Stimulated activated CD4-positive, alpha-beta T cell treated with anti-CD3 and anti-CD28 coated beads, TNF-alpha, amount 100 ng/mL, for 24 hours (primary cell): Measurements from ENCODE around the gene THBD.

Experiments
- DNase-seq, 3 experiments: peaks; one replicate each; pipeline ENCODE4 v3.0.0-alpha.2; 2020; ENCODE audit warnings: low read depth in 3 of 3

THBD gene, protein sequence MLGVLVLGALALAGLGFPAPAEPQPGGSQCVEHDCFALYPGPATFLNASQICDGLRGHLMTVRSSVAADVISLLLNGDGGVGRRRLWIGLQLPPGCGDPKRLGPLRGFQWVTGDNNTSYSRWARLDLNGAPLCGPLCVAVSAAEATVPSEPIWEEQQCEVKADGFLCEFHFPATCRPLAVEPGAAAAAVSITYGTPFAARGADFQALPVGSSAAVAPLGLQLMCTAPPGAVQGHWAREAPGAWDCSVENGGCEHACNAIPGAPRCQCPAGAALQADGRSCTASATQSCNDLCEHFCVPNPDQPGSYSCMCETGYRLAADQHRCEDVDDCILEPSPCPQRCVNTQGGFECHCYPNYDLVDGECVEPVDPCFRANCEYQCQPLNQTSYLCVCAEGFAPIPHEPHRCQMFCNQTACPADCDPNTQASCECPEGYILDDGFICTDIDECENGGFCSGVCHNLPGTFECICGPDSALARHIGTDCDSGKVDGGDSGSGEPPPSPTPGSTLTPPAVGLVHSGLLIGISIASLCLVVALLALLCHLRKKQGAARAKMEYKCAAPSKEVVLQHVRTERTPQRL

DNA sequence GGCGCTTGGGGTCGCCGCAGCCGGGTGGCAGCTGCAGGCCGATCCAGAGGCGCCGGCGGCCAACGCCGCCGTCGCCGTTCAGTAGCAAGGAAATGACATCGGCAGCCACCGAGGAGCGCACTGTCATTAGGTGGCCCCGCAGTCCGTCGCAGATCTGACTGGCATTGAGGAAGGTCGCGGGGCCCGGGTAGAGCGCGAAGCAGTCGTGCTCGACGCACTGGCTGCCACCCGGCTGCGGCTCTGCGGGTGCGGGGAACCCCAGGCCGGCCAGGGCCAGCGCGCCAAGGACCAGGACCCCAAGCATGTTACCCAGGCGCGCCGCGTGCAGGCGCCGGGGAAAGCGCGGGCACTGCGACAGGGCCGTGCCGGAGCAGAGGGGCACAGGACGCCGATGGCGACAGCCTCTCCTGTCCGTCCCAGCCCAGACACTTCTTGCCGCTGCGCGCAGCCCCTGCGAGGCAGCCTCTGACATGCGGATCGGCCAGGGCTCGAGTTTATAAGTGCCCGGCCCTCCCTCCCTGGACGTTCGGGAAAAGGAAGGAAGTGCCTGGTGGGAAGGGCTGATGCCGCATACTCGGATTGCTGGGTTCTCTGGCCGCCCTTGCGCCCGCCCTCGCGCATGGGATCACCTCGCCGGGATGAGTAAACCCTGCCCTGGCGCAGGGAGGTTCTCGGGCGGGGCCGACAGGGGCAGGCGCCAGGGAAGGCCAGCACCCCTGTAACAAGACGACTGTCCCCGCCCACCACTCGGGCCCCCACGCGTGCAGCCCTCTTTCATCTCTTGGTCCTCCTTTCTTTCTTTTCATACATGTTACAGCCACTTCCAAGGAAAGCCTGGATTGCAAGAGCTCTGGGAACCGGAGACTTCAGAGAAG, at the start of gene THBD:
TSS of gene THBD (minus strand) at position 472 of the 875 bp plus-strand sequence. CDS start at position 304, 168 bp downstream.
- no peak for DNase-seq

DNA sequence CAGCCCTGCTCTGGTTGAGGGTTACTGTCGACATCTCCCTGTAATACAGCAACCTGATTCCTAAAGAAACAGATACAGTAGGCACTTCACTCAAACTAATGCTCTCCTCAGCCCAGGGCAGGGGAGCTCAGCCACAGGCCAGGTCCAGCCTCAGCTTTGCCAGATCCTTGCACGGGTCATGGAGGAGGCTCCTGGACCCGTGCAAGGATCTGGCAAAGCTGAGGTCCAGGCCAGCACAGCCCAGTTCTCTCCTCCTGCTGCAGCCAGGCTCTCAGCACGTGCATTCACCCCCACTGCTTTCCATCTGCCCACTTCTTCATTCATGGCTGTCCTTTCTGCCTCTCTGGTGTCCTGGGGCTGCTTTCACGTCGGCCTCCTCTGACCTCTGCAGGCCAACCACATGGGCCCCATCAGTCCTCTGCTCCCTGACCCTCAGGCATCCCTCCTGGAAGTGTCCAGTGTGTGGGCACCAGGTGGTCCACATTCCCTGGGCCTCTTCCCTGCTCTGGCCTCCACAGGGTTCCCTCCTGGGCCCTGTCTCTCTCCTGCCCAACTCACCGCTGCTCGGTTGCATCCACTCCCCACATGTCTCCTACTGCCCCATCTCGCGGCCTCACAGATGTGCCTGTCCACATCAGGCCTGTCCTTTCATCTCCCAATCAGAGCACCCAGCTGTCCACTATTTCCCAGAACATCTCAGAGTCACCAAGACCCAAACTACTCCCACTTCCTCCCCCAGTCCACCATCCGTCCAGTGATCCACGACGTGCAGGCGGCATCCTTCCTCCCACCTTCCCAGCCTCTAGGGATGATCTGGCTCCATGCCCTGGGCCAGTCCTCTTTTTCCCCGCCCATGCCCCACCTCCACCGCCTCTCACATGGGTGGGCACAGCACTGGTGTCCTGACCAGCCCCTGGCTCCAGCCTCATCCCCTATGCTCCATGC, 48.4 kb upstream of the THBD start:
- no peak for DNase-seq

DNA sequence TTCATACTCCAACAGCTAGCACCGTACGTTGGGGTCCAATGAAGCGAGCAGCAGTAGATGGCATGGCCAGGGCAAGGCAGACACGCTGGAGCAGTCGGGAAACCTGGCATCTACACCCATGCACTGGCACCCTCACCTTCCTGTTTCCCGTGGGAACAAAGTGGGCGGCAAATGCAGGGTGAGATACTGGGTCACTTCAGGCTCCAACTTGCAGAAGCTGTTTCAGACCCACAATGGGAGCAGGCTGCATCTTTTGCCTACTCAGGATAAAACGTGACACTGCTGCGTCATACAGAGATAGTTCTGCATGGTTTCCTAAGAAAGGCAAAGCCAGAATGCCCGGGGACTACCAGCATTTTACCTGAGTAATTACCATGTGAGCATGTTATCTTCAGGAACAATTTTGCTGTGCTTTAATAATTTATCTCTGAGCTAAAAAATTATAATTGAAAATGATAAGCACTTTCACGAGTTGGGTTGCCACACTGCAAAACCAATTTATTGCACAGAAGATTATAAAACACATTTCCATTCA, 47.6 kb upstream of the THBD start:
- DNase-seq: no peak

DNA sequence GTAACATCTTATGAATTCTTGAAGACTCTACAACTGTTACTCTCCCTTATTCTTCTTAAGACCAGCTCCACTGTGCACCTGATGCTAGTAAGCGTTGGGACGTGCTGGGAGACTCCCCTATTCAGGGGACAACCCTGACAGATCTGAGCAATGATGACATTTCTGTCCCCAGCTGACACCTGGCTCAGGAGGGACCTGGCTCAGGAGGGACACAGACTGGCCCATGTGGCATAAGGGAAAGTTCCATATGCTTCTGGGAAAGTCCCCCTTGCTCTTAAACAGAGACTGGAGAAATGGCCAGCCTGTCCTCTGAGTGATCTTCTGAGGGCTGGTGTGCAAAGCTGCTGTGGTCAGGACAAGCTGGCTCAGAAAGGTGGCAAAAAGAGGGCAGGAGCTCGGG, 46.6 kb upstream of the THBD start:
- no peak for DNase-seq

DNA sequence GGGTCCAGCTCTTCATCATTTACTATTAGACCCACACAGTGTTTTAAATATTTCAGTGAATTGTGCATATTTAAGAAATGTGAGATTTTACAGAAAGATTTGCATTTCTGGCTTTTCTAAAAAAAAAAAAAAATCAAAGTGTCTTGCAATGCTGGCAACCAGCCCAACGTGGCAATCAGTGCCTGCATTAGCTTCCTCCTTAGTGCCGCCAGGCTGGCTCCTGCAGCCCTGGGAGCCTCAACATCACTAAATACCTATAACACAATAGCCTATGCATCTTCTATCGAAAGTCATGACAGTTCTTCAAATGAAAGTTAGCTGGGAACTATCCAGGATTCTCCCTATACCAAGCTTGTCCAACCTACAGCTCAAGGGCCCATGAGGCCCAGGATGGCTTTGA, 46.0 kb upstream of the THBD start:
- DNase-seq: no peak

DNA sequence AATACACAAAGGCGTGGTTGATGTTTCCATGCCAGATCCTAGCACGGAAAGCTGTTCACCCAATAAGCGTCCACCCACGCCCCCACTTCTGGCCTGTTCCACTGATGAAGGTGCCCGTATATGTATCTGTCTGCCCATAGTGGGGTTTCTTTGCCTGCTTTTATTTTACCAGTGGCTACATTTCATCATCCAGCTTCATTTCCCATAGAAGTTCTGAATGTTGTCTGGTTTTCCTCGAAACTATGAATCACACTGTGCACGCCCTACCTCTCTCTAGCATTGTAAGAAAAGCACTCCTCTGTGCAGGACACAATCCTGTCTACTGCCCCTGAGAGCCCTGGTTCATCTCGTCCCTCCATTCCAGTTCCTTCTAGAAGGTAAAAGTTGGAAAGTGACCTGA, 45.5 kb upstream of the THBD start:
- no peak for DNase-seq

DNA sequence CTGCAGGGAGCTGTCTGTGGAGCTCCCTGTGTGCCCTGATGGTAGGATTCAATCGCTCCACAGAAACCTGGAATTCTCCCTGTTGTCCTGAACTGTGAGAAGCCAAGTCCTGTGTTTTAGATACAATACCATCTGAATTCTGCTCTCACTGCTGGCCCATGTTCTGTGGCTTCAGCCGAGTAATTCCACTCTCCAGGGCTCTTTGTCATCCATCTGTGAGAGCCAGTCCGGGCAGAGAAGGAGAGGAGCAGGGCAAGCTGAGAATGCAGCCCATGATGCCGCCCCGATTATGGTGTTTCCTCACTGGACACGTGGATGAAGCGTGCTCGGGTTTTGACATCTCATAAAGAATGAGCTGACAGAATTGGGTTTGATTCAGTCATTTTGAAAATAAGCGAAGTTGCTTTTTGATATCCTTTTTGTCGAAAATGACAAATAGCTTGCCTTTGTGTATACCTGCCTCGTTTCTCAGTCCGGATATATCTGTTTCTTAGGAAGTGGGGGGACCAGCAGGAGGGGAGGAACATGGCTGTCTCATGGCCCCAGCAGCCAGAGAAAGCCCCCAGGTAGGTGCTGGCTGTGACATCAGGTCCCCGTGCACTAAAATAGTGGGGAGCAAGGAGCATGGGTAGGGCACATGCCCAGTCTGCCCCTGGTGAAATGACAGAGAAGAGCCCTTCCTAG, 44.9 kb upstream of the THBD start:
- no peak for DNase-seq

DNA sequence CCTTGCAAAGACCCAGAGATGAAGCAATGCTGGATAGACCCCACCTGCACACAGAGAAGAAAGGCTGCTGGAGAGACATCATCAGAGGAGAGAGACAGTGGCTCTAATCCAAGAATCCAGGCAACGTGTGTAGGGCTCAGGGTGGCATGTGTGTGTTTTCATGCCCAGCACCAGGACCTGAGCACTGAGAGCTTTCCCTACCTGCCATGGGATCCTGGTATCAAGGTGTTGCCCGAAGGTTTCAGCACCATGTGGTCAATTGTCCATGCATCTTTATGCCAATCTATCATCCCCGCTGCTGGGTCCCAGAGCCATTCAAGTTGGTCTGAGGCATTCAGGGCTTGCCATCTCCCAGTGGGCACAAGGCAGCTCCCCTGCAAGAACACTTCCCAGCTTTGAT, 44.1 kb upstream of the THBD start:
- DNase-seq: no peak

DNA sequence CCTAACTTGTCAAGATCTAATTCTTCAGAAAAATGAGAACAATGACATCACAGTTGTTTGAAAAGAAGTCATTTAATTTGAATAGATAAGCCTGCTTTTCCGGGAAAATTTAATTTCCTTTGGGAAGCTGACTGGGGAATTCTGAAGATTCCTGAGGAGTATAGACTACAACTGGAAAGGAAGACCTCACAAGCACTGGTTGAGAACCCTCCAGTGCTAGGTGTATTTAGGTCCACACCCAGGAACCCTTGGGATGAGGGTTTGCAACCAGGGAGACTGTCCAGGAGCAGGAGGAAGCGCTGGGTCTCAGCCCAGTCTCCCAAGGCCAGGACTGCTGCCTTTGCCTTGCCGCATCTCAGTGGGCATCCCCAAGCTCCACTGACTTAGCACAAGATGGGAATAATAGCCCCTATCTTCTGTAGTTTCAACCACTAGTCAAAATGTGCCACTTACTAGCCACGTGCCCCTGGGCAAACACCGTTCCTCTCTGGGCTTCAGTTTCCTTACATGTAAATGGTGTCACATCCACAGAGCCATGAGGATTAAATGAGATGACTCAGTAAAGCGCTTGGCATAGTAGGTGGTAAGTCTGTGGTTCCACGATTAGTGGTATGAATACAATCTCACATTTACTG, 43.5 kb upstream of the THBD start:
- DNase-seq: no peak

DNA sequence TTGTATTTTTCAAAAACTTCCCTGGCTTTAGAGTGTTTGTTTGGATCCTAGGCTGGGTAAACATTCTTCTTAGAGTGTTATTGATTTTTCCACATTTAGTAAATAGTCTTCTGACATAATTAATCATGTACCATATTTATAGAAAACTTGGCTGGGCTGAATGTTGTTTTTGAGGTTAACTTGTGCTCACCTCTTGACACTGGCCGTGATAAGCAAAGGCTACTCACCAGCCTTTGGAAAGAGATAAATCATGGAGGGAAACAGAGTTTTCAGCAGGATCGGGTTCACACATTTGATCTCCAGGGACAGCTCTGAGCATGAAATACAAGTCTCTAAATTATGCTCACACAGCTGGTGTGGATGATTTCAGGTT, 42.9 kb upstream of the THBD start:
- DNase-seq: no peak

DNA sequence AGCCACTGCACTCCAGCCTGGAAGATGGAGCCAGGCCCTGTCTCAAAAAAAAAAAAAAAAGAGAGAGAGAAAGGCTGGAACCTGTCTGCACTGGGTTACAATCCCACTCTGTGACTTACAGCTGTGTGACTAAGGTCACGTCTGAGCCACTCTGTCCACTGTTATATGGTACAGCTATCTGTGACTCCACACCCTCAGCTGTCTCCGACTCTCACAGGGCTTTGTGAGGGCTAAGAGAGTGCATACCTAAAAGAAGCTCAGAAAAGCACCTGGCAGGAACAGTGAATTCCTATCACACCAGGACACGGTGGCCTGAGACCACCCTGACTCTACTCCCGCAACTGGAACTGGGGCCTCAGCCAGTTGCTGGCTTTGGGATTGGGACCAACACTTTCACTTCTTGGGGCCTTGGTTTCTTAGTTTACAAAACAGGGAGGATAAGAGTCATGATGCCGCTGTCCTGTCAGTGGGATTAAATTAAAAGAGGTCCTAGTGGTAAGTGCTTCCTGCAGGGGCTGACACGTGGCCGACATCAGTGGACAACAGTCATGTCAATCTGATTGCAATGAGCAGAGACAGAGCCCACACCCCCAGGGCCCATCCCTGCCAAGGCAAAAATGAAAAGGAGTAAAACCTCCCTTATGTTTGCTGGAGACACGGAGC, 42.4 kb upstream of the THBD start:
- no peak for DNase-seq

DNA sequence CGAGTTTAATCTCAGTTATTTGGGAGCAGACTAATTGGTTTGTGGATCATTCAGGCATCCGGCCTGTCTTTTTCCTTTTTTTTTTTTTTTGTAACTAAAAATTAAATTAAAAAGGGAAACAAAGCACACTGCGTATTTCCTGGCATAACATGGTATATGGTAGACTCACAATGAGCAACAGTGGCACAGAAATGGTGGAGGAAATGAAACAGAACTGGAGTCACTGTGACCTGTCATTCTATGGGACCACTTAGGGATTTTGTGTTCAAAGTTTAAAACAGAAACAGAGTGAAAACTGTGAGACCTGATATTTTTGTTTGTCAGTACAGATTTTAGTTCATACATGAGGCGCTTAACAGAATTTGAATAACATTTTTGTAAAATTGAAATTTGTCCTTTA, 41.4 kb upstream of the THBD start:
- no peak for DNase-seq

DNA sequence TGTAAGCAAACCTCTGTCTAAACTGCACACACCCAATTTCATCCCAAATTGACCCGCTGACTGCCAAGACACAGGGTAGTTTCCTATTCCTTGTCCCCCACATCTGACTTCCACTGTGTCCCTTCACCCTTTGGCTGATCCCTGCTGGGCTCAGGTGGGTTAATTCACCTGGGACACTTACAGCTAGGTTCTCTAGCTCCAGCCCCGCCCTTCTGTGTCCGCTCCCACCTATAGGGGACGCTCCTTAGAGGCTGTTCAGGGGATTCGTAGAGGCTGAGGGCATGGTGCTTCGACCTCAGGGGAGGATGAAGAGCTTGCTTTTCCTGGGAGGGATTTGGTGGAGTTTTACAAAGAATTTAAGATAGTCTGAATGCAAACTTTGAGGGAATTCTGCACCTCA, 40.7 kb upstream of the THBD start:
- DNase-seq: no peak

DNA sequence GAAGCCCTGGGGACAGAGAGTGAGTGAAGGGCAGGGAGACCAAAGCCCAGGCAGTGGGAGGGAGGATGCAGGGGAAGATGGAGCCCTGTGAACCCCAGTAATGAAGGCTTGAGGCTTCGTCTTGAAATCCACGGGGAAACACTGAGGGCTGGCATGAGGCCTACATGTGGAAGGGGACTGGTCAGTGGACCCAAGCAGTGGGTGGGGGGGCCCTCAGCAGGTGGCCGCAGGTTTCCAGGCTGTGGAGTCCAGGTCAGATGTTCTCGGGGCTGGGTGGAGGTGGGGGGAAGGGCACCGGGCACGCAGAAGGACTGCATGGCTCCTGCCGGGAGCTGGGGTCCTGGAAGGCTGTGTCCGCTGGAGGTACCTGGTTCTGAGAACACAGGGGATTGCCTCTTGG, 39.4 kb upstream of the THBD start:
- DNase-seq: no peak

DNA sequence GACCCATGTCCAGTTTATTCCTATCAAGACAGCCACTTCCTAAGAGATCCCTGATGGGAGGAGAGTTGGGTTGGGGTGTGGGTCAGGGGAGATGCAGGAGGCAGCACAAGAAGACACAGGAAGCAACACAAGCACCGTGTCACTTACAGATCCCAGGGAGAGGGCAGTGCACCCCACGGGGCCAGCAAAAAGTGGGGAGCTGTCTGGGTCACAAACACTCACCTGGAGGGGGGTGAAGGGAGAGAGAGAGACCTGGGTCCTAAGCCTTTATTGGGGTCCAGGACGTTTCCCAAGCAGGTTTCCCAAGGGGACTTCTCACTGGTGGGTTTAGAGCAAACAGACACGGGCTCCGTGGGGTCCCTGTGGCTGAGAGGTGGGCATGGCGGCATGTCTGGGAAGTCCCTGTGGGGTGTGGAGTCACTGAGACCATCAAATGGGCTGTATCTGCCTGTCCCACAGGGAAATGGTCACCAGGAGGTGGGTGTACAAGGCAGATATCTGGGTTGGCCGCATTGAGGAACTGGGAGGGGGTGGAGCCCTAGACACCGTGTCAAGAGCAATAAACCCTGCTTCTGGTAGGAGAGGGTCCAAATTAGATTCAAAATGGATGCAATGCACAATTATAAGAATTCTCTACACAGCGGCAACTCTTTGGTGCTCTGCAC, 38.2 kb upstream of the THBD start:
- no peak for DNase-seq

DNA sequence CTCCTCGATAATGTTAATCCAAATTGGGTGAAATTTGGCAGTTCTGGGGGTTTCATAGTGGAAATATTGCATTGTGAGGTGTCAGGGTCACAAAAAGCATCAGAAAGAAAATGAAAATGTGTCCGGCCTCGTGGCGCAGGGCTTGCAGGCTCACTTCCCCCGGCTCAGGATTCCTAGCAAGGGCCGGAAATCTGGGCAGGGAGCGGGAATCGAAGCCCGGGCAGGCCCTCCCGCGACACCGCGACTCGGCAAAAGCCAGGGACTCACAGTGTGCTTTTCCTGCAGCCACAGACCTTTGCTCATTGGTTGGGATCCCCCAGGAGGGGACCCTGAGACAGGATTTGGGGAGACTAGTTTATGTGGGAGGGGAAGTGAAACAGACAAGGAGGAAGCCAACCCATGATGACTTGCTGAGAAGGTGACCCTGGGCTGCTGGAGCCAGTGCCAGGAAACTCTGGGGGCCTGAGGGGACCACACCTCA, 37.5 kb upstream of the THBD start:
- DNase-seq: no peak

DNA sequence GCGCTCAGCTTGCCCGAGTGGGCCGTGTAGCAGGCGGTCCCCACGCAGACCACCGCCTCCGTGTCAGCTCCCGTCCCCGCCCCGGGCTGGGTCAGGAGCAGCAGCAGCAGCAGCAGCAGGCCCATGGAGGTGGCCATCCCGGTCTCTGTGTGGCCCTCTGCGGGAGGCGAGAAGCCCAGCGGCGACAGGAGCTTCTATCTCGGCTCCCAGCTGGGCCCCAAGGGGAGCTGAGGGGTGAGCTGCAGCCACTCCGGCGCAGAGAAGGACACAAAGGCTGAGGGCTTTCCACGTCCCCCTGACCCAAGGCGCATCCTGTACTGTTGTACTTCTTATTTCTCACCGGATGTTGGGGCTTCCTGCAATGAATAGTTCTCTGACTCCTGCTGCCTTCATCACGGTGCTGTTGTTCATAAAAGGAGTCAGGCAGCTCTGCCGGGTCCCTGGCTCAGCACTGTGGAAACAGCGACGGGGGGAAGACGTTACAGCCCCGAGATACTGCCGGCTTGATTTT, 36.6 kb upstream of the THBD start, which contains the start of gene CD93:
TSS of gene CD93 (minus strand) at position 269 of the 511 bp plus-strand sequence. CDS start at position 137, 132 bp downstream.
- DNase-seq: no peak

DNA sequence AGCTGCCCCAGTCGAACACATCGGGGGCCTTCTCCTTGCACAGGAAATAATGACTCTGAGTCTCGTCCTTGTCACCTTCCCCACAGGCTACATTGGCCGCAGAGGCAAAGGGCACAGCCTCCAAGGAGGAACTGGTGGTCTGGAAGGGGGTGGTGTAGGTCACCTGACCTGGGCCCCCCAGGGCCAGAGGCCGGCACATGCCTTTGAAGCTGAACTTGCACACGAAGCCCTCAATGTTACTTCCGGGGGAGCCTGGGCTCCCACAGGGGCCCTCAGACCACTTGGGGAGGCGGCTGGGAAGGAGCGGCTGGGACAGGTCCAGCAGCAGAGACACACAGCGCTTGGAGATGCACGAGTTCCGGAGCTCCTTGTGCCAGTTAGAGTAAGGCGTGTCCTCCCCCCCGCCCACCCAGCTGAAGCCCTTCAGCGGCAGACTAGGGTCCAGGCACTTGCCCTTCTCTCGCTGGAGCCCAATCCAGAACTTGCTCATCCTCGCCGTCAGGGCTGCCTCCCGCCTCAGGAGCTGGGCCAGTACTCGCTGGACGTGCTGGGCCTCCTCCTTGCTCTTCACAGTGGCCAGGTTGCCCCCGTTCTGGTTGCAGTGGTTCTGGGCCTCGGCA, 36.1 kb upstream of the THBD start:
- DNase-seq: no peak
